Epithelial cell of esophagus (primary cell): ENCODE results near the gene SLITRK4.
A peak's percentile ranks its signal among the peaks of the same experiment; 100 is the strongest.

ENCODE experiments used
- DNase-seq: peaks from one replicate; pipeline ENCODE4 v3.0.0; 2010; ENCODE audit warnings: low read depth
- H3K4me3 ChIP-seq: 2 replicates; pipeline ENCODE4 v1.5.1; 2011; ENCODE audit warnings: mild to moderate bottlenecking, low read length, control low read depth
- TF ChIP-seq, protein P1 (sequence below): IDR thresholded peaks from 2 replicates; pipeline ENCODE4 v1.5.1; 2011; ENCODE audit warnings: low read depth, mild to moderate bottlenecking, low read length, control low read depth, inconsistent platforms; ENCODE audit not compliant: insufficient read depth; ENCODE audit errors: missing control alignments

SLITRK4 gene

DNA sequence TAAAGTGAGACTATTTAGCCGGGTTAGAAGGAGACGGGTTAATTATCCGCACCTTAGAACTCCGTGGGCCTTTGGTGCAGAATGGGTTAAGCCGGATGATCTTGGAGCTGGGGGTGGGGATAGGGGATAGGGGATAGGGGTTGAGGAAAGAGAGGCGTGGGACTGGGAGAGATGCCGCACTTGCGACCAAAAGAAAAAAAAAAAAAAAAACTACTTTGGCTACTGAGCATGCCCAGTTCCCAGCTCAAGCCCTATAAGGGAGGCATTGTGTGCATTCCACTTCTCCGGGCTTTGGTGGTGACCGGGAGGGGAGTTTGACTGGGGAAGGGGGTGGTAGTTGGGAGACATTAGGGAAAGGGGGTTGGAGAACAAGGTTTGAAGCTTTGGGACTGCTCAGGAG lies at the start of gene SLITRK4:
Gene SLITRK4 (minus strand): TSS at position 187 of the 400 bp plus-strand sequence. CDS start 4,993 bp downstream, outside the sequence.
- no peak for DNase-seq
- H3K4me3 ChIP-seq, result no peak within 1 kb of the TSS
- TF ChIP-seq, protein P1, sequence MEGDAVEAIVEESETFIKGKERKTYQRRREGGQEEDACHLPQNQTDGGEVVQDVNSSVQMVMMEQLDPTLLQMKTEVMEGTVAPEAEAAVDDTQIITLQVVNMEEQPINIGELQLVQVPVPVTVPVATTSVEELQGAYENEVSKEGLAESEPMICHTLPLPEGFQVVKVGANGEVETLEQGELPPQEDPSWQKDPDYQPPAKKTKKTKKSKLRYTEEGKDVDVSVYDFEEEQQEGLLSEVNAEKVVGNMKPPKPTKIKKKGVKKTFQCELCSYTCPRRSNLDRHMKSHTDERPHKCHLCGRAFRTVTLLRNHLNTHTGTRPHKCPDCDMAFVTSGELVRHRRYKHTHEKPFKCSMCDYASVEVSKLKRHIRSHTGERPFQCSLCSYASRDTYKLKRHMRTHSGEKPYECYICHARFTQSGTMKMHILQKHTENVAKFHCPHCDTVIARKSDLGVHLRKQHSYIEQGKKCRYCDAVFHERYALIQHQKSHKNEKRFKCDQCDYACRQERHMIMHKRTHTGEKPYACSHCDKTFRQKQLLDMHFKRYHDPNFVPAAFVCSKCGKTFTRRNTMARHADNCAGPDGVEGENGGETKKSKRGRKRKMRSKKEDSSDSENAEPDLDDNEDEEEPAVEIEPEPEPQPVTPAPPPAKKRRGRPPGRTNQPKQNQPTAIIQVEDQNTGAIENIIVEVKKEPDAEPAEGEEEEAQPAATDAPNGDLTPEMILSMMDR, result no peak

GRCh38 chrX:143683486-143683885 lies 47.6 kb upstream of the SLITRK4 start:
- DNase-seq, result no peak
- H3K4me3 ChIP-seq, result no peak overlapping the region
- TF ChIP-seq, protein P1, result no peak

GRCh38 chrX:143674926-143675325 lies 39.0 kb upstream of the SLITRK4 start:
- TF ChIP-seq, protein P1, result no peak
- no peak overlapping the region for H3K4me3 ChIP-seq
- DNase-seq, result no peak

- H3K4me3 ChIP-seq, result no peak overlapping the region
- peak; percentile 23 for DNase-seq
- TF ChIP-seq, protein P1, result peak; percentile 38
These were observed 33.5 kb upstream of the SLITRK4 start for GRCh38 chrX:143669395-143669794.

DNA sequence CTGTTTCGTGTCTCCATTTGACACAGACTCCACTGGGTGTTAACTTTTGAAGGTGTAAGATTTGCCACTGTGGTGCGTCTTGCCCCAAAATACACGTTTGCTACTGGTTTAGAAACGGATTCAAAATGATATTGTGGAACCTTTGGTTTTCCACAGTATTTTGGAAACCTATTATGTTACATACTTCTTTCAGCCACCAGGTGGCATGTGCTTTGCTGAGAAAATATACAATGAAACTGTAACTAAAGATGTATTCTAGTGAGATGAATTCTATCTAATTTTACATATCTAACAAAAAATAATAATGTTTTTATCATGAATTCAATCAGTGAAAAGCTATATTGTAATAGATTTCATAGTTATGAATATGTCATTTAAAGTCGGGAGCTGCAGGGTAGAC lies 28.4 kb upstream of the SLITRK4 start:
- no peak overlapping the region for H3K4me3 ChIP-seq
- peak; percentile 5 for DNase-seq
- TF ChIP-seq, protein P1, result peak; percentile 46

DNA sequence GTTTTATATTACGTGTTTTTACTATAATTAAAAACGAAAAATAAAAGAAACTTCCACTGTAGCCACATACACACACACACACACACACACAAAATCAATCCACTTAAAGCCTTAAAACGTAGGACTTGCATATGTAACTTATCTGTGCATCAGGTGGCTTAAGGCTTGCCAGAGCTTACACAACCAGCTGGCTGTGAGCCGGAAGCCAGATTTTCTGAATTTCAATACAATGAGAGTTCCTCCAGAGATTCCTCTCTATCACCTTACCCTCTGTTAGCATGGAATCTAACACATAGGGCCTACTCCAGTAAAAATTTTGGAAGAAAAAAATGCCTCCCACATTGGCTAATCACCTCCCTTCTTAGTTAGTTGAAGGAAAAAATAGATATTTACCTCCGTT lies 27.9 kb upstream of the SLITRK4 start:
- no peak for DNase-seq
- no peak overlapping the region for H3K4me3 ChIP-seq
- TF ChIP-seq, protein P1, result no peak

DNA sequence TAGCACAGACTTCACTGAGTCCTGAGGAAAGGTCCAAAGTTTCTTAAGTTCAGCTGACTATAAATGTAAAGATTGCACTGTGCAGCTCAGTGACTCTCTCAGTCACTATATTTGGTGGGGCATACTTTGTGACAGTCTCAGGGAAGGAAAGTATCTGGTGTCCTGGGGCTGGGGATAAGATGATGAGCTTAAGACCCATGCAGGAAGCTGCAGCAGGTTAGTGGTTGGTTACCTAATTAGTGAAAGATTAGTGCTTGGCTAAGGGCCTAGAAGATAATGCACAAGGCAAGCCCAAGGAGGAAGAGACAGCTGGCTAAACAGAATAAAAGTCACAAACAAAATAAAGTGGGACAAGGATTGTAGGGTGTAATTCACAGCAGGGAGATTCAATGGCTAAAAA lies 25.4 kb upstream of the SLITRK4 start:
- TF ChIP-seq, protein P1, result no peak
- no peak for DNase-seq
- H3K4me3 ChIP-seq, result no peak overlapping the region
